ENCODE measurements around the gene FAM47E. TPM values are rescaled to one million over a fixed set of nuclear protein-coding genes. Genes with fewer than 3 reads are reported as not detected.

FAM47E gene
- total and polyA plus RNA-seq, 2 of the 8 experiments (the other 6 are each of a cell fraction or from before 2014, with no cell fraction given), result 1.3 to 1.4 TPM

DNA sequence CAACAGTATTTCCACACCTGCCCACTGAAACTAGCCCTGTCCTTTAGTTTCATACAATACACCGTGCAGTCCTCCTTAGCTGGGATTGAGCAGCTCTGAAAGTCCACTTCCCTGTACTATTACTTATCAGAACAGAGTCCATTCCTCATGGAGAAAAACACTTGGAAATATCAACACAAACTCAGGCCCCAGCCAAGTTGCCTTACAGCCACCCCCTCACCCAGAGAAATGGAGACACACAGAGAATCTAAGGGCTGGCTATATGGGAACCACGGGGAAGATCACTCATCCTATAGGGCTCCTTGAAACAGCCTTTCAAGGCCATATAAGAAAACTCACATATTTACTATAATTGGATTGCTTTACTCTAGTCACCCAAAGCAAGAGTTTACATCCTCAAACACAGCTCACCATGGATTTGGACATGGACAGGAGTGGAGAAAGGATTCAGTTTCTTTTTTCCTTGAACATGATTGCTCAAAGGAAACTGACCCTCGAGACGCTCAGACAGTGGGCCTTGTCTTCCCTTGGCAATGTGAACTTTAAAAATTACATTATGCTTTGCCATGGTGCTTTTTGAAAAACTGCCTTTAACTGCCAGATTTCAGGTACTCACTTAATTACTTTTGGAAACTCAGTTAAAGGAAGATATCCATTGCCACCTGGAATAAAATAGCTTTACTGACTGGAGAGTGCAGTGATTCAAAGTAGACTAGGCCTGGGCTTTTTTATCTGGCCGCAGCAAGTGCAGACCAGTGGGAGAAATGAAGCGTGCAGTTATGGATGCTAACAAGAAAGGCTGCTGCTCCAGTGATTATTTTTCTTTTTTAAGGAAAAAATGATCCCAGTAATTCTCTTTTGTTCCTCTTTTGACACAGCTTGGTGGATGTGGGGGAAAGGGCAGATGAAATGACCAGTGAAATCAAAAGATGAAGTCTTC, 39.5 kb upstream of the FAM47E start (continued):
- TF ChIP-seq, protein P1, sequence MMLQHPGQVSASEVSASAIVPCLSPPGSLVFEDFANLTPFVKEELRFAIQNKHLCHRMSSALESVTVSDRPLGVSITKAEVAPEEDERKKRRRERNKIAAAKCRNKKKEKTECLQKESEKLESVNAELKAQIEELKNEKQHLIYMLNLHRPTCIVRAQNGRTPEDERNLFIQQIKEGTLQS (IDR thresholded peaks at IDR 0.05; ENCODE audit: insufficient read depth, low read depth, low read length), result no peak
- TF ChIP-seq BRCA1 (IDR thresholded peaks at IDR 0.05; ENCODE audit: low read depth, low read length), result no peak
- no peak for TF ChIP-seq CHD2 (IDR thresholded peaks at IDR 0.05; ENCODE audit: low read length)
- TF ChIP-seq EZH2 (IDR thresholded peaks at IDR 0.05; ENCODE audit: low read depth, low read length, severe bottlenecking), result no peak
- no peak for TF ChIP-seq RXRA (IDR thresholded peaks at IDR 0.05; ENCODE audit: insufficient read depth, low read depth, low read length)
- no peak for TF ChIP-seq RNF2 (IDR thresholded peaks at IDR 0.05; ENCODE audit: borderline replicate concordance, low read depth, low read length, missing control alignments, poor library complexity, severe bottlenecking)
- TF ChIP-seq SIN3A (conservative IDR thresholded peaks at IDR 0.05 in 1 of 2, IDR thresholded peaks at IDR 0.05 in 1 of 2; ENCODE audit: low read depth in 1 of 2, low read length in 2 of 2), result no peak
- TF ChIP-seq, protein P2, sequence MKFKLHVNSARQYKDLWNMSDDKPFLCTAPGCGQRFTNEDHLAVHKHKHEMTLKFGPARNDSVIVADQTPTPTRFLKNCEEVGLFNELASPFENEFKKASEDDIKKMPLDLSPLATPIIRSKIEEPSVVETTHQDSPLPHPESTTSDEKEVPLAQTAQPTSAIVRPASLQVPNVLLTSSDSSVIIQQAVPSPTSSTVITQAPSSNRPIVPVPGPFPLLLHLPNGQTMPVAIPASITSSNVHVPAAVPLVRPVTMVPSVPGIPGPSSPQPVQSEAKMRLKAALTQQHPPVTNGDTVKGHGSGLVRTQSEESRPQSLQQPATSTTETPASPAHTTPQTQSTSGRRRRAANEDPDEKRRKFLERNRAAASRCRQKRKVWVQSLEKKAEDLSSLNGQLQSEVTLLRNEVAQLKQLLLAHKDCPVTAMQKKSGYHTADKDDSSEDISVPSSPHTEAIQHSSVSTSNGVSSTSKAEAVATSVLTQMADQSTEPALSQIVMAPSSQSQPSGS (IDR thresholded peaks at IDR 0.05; ENCODE audit: low read length), result no peak
- no peak for TF ChIP-seq TBP (IDR thresholded peaks at IDR 0.05; ENCODE audit: low read depth, low read length)
- no peak for TF ChIP-seq POLR2AphosphoS5 (IDR thresholded peaks at IDR 0.05; ENCODE audit: low read depth, low read length)

Measured in H1 (cell line).